ENCODE results near the gene UBQLN4. TPM values are rescaled to one million over a fixed set of nuclear protein-coding genes. Genes with fewer than 3 reads are reported as not detected.
A peak's percentile ranks its signal among the peaks of the same experiment; 100 is the strongest.

UBQLN4 gene
- total RNA-seq: 28.2 and 29.7 TPM in 2 replicates

GRCh38 chr1:156053768-156054499, at the start of gene UBQLN4:
Gene UBQLN4 (minus strand): TSS chr1:156053798. CDS start chr1:156053701, 97 bp downstream.
- peak within 1 kb of the TSS; percentile 100 for H3K4me3 ChIP-seq (ENCODE audit: low read depth, low read length)
- no peak for DNase-seq (ENCODE audit: low read depth)
- TF ChIP-seq CTCF (conservative IDR thresholded peaks at IDR 0.05; ENCODE audit: low read depth, low read length): peak; percentile 46

GRCh38 chr1:156102633-156103511, 49.3 kb upstream of the UBQLN4 start:
- TF ChIP-seq CTCF (conservative IDR thresholded peaks at IDR 0.05; ENCODE audit: low read depth, low read length): no peak
- DNase-seq (ENCODE audit: low read depth): no peak
- H3K4me3 ChIP-seq (ENCODE audit: low read depth, low read length): no peak overlapping the region

- DNase-seq (ENCODE audit: low read depth): no peak
- TF ChIP-seq CTCF (conservative IDR thresholded peaks at IDR 0.05; ENCODE audit: low read depth, low read length): no peak
- no peak overlapping the region for H3K4me3 ChIP-seq (ENCODE audit: low read depth, low read length)
Measured at GRCh38 chr1:156101880-156102279, 48.3 kb upstream of the UBQLN4 start.

DNA sequence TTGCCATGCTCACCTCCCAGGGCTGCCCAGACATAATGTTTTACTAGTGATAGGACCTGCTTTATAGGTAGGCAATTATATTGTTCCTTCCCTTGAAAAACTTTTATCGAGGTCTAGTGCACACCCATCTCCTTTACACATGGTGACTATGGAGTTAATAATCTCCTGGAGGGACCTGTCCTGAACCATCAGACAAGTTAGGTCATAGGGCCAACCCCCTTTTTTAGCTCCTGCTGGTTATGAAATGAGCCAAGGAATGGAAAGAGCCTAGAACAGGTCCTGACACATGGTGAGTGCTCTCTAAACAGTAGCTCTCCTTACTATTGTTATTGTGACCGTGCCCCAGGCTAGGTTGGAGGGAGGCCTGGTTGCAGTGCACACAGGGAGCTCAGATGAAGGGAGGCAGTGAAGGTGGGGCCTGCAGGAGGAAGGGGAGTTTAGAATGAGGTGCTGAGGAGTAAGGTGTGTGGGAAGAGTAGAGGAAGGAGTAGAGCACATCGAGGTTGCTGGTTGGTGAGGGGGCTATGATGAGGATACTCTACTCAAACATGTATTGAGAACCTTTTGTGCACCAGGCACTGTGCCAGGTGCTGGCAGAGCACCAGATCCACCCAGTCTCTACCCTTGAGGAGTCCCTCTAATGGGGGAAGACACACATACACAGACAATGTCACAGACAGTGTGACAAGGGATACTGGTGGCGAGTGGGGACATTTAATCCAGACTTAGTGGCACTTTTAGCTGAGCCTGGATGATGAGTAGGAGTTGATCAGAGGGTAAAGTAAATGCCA, 46.8 kb upstream of the UBQLN4 start:
- no peak for DNase-seq (ENCODE audit: low read depth)
- no peak for TF ChIP-seq CTCF (conservative IDR thresholded peaks at IDR 0.05; ENCODE audit: low read depth, low read length)
- H3K4me3 ChIP-seq (ENCODE audit: low read depth, low read length): no peak overlapping the region

DNA sequence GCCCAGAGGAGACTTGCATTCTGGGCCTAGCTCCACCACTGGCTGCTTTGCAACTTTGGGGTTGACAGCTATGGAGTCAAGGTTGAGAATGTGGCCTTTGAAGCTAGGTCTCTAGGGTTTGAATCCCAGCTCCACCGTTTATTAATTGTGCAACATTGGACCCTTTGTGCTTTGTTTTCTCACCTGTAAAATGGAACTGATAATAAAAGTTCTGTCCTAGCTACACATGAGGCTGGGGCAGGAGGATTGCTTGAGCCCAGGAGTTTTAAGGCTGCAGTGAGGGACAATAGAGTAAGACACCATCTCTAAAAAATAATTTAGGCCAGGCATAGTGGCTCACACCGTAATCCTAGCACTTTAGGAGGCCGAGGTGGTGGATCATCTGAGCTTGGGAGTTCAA, 45.7 kb upstream of the UBQLN4 start:
- no peak for TF ChIP-seq CTCF (conservative IDR thresholded peaks at IDR 0.05; ENCODE audit: low read depth, low read length)
- H3K4me3 ChIP-seq (ENCODE audit: low read depth, low read length): no peak overlapping the region
- DNase-seq (ENCODE audit: low read depth): no peak

DNA sequence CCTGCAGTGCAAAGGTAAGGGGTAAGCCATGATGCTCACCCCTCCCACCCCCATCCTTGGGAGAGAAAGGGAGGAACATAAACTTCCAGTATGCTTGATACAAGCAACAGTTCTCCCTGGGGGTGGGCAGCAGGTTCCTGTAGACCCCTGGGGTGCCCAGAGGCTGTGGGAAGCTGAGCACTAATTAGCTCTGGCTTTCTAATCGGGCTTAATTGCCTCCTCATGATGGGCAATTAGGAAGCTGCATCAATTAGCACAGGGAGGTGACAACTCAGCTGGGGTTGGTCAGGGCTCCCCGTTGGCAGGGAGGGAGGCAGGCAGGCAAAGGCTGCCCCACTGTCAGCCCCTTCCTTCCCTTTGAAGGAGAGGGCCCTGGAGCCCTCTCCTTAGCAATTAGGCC, 45.2 kb upstream of the UBQLN4 start:
- TF ChIP-seq CTCF (conservative IDR thresholded peaks at IDR 0.05; ENCODE audit: low read depth, low read length): no peak
- DNase-seq (ENCODE audit: low read depth): no peak
- no peak overlapping the region for H3K4me3 ChIP-seq (ENCODE audit: low read depth, low read length)

Measured in epithelial cell of proximal tubule (primary cell).